ENCODE results near the gene PTGES3L. TPM values are rescaled to one million over a fixed set of nuclear protein-coding genes. Genes with fewer than 3 reads are reported as not detected.

The PTGES3L gene
- total RNA-seq, 2 donors from 2014 or later = 0.55 to 1.3 TPM

Other genes starting within 250 kb of the PTGES3L start
- gene EZH1, start 235.0 kb downstream of the PTGES3L start, total RNA-seq = 10 to 100 TPM; 32.2 to 33.5 TPM
- not detected for gene RAMP2, start 218.9 kb downstream of the PTGES3L start, total RNA-seq
- 10 to 100 TPM; 57.5 to 61.7 TPM for gene VPS25, start 206.6 kb downstream of the PTGES3L start, total RNA-seq
- gene WNK4, start 199.5 kb downstream of the PTGES3L start, total RNA-seq = under 1 TPM; 0.10 to 0.28 TPM
- 10 to 100 TPM; 41.6 to 48.0 TPM for gene COA3, start 181.4 kb downstream of the PTGES3L start, total RNA-seq
- gene CNTD1, start 181.2 kb downstream of the PTGES3L start, total RNA-seq = not detected
- 100 to 1,000 TPM; 106 to 134 TPM for gene BECN1, start 155.8 kb downstream of the PTGES3L start, total RNA-seq
- gene PSME3, start 146.7 kb downstream of the PTGES3L start, total RNA-seq = 100 to 1,000 TPM; 152 to 251 TPM
- gene AOC2, start 135.5 kb downstream of the PTGES3L start, total RNA-seq = 1 to 10 TPM; 3.5 to 5.3 TPM
- 1 to 10 TPM; 1.8 to 2.7 TPM for gene AOC3, start 128.9 kb downstream of the PTGES3L start, total RNA-seq
- not detected for gene G6PC1, start 79.3 kb downstream of the PTGES3L start, total RNA-seq
- 100 to 1,000 TPM in 1 of 2 donors, 10 to 100 TPM in 1; 62.4 to 102 TPM for gene AARSD1, start 15.6 kb downstream of the PTGES3L start, total RNA-seq
- 10 to 100 TPM; 17.9 to 19.0 TPM for gene RUNDC1, start 485 bp upstream of the PTGES3L start, total RNA-seq
- 100 to 1,000 TPM; 619 to 763 TPM for gene RPL27, start 18.3 kb upstream of the PTGES3L start, total RNA-seq
- 10 to 100 TPM; 65.0 to 82.7 TPM for gene IFI35, start 26.7 kb upstream of the PTGES3L start, total RNA-seq
- gene VAT1, start 42.3 kb upstream of the PTGES3L start, total RNA-seq = 10 to 100 TPM in 1 of 2 donors, 1 to 10 TPM in 1; 9.0 to 19.0 TPM
- gene RND2, start 45.2 kb upstream of the PTGES3L start, total RNA-seq = not detected
- gene BRCA1, start 145.3 kb upstream of the PTGES3L start, total RNA-seq = 100 to 1,000 TPM in 1 of 2 donors, 10 to 100 TPM in 1; 41.6 to 111 TPM
- gene NBR1, start 191.1 kb upstream of the PTGES3L start, total RNA-seq = 10 to 100 TPM; 33.1 to 58.3 TPM
- 10 to 100 TPM; 18.2 to 31.5 TPM for gene TMEM106A, start 231.8 kb upstream of the PTGES3L start, total RNA-seq
- not detected for gene CCDC200, start 248.5 kb upstream of the PTGES3L start, total RNA-seq

Data from natural killer cell treated with Interleukin-12 subunit alpha and Interleukin-12 subunit beta and Interleukin-15 and Interleukin-18, amount 100 ng/mL, for 72 hours (primary cell).